Activated CD4-positive, alpha-beta T cell treated with anti-CD3 and anti-CD28 coated beads, Interleukin-2, amount 10 ng/mL, durations not matched to agents 24 days and 14 days (primary cell): Measurements from ENCODE around the gene CIDEB. TPM values are rescaled to one million over a fixed set of nuclear protein-coding genes. Genes with fewer than 3 reads are reported as not detected.

Source experiments
- DNase-seq: peaks from one replicate; pipeline ENCODE4 v3.0.0; 2022
- H3K27ac Mint-ChIP-seq: one replicate; pipeline ENCODE4 v1.8.0; 2022; ENCODE audit warnings: mild to moderate bottlenecking, mixed read lengths
- H3K27me3 Mint-ChIP-seq: one replicate; pipeline ENCODE4 v1.8.0; 2022; ENCODE audit warnings: mixed read lengths
- H3K36me3 Mint-ChIP-seq: one replicate; pipeline ENCODE4 v1.8.0; 2022; ENCODE audit warnings: low read depth, mild to moderate bottlenecking, mixed read lengths
- H3K4me1 Mint-ChIP-seq: one replicate; pipeline ENCODE4 v1.8.0; 2021; ENCODE audit warnings: mixed read lengths
- H3K4me3 Mint-ChIP-seq: one replicate; pipeline ENCODE4 v1.8.0; 2022; ENCODE audit warnings: mild to moderate bottlenecking, moderate library complexity, mixed read lengths
- H3K9me3 Mint-ChIP-seq: one replicate; pipeline ENCODE4 v1.8.0; 2021; ENCODE audit warnings: mixed read lengths
- intact Hi-C: fragments of 100-400 bp; cut with micrococcal nuclease; formaldehyde crosslinking; loops from one replicate; pipeline ENCODE4 v1.15.1; 2023
- total RNA-seq: library from RNA; stranded (reverse); gene quantifications from 2 replicates; pipeline ENCODE4 v1.2.3, GENCODE V29; 2022

Gene CIDEB
- total RNA-seq, 1 donor from 2014 or later = 22.2 TPM

DNA sequence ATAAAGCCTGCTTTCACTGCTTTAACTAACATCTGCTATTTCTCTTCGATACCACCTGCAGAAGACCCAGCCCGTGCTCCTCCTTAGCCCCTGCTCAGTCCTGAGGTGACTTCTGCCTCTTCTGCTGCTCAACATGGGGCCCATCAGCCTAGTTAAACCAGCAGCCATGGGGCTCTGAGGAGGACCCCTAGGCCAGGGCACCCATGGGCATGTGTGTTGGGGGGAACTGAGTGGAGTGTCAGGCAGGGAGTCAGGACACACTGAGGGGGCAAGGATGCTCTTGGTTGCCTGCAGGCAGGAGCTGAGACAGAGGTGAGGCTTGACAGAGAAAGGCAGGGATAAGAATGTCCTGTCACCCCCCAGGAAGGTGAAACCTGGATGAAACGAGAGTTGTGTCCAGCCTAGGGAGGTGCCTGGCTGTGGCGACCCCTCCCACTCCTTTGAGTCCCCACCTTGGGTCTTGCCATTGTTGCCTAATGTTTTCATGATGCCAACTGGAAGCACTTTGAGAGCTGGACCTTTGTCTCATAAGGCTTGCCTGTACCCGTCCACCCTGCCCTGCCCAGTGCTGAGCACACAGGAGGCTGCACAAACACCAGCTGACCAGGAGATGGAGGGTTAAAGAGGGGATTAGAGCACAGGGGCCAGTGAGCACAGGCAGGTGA is 23.8 kb downstream of the CIDEB start:
- DNase-seq = no peak
- intact Hi-C loops = no loop called here
- H3K27me3 Mint-ChIP-seq = peaks cover 16% of the 10 kb centered on the region
- peaks cover 2% of the 10 kb centered on the region for H3K36me3 Mint-ChIP-seq
- no peak overlapping the region for H3K27ac Mint-ChIP-seq
- no peaks in the 10 kb centered on the region for H3K9me3 Mint-ChIP-seq
- peaks cover 18% of the 10 kb centered on the region for H3K4me1 Mint-ChIP-seq
- H3K4me3 Mint-ChIP-seq = no peak overlapping the region

DNA sequence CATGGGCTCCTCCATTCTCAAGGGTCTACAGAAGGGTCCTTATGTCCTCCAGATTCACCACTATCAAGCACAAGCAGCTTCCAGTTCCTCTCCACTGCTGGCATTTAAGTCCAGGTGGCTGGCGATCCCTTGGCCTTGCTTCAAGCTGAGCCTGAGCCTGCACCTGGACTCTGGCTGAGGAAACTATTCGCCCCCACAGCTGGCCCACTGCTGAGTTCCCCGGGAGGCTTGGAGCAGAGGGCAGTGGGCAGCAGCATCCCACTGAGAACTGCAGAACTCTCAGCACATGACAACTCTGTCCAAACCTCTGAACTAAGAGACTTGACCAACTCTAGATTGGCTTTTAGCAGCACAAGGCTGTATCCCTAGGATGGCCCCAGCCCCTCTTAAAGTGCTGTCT is 25.0 kb downstream of the CIDEB start:
- intact Hi-C loops = no loop called here
- Mint-ChIP-seq H3K36me3 (peaks cover 2% of the 10 kb centered on the region), H3K27ac (no peak overlapping the region), H3K4me3 (no peak overlapping the region), H3K4me1 (peaks cover 24% of the 10 kb centered on the region), H3K9me3 (no peaks in the 10 kb centered on the region), H3K27me3 (peaks cover 13% of the 10 kb centered on the region)
- no peak for DNase-seq

DNA sequence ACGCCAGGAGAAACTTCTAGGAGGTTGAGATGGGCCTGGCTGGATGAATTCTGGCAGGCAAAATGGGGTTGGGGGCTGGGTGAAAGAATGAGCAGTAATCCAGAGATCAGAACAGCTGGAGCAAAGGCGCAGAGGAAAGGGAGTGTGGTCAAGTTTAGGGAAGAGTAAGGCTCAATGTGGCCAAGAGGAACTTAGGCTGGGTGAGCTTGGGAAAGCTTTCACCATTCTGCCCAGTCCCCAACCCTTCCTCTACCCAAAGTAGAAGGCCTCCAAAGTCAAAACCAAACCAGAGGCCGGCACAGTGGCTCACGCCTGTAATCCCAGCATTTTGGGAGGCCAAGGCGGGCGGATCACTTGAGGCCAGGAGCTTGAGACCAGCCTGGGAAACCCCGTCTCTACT is 26.1 kb downstream of the CIDEB start:
- Mint-ChIP-seq H3K36me3 (peaks cover 2% of the 10 kb centered on the region), H3K9me3 (no peaks in the 10 kb centered on the region), H3K27me3 (peaks cover 9% of the 10 kb centered on the region), H3K4me1 (peaks cover 24% of the 10 kb centered on the region), H3K4me3 (no peak overlapping the region), H3K27ac (no peak overlapping the region)
- intact Hi-C loops = no loop called here
- DNase-seq = no peak

DNA sequence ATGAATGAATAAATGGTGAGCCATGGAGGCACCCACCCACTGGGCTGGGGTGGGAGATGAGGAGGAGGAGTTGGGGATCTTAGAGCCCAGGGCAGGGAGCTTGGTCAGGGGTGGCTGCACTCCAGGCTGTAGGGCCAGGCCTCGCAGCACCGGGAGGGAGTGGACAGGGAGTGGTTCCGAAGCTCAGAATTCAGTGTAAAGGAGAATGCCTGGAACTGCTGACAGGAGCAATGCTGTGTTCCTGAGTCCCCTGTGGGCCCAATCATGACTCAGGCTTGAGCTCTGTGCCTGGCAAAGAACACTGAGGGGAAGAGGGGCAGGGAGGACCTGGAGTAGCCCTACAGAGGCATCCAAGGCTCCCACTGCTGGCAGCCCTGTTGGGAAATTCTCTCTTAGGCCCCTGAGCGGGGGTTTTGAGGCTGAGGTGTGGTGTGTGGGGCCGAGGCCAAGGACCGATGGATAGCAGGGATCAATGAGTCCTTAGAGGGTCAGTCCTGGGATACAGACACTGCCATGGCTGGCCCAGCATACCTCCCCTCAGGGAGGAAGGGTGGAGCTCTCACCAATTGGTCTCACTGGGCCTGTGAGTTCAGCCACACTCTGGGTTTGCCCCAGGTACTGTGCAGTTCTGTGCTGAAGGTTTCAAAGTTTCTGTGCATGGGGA is 26.8 kb downstream of the CIDEB start:
- DNase-seq = no peak
- intact Hi-C loops = no loop called here
- Mint-ChIP-seq H3K9me3 (no peaks in the 10 kb centered on the region), H3K4me3 (no peak overlapping the region), H3K27me3 (peaks cover 5% of the 10 kb centered on the region), H3K4me1 (peaks cover 24% of the 10 kb centered on the region), H3K36me3 (peaks cover 2% of the 10 kb centered on the region), H3K27ac (no peak overlapping the region)

DNA sequence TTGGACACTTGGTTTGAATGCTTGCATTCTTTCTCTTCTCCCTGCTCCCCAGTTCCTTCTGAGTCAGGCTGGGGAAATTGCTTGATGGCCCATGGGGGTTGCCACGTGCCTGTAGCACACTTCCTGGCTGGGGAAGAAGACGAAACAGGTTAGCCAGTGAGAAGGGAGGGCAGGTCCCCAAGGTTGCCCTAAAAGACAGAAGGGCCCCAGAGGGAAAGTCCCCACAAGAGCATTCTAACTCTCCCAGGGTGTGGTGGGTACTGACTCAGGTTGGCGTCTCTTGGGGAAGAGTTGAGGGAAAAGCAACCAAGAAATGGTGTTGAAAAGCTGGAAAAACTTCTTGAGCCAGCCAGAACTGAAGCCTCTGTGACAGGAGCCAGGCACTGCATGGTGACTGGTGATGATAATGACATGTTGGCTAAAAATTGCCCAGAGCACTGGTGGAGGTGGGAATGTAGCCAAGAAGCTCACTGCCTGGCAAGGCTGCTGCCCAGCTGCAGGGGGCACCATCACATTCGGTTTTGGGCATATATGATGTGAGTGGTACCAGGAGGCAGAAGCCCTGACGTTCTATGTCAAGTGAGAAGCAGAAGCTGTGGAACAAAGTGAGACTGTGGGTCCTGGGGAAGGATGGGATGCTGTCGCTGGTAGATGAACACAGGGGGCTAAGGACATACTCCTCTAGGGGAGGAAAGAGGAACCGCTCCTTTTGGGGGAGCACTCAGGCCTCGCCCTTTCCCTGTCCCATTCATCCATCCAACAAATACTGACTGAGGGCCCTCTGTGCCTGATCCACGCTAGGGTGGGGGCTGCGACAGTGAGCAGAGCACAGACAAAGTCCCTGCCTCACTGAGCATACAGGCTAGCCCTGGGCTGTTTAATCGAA is 28.2 kb downstream of the CIDEB start:
- intact Hi-C loops = no loop called here
- Mint-ChIP-seq H3K4me3 (peak overlapping the region; percentile 36), H3K36me3 (peaks cover 2% of the 10 kb centered on the region), H3K27ac (peak overlapping the region; percentile 73), H3K4me1 (peaks cover 26% of the 10 kb centered on the region), H3K27me3 (no peaks in the 10 kb centered on the region), H3K9me3 (no peaks in the 10 kb centered on the region)
- peak; percentile 77 for DNase-seq

DNA sequence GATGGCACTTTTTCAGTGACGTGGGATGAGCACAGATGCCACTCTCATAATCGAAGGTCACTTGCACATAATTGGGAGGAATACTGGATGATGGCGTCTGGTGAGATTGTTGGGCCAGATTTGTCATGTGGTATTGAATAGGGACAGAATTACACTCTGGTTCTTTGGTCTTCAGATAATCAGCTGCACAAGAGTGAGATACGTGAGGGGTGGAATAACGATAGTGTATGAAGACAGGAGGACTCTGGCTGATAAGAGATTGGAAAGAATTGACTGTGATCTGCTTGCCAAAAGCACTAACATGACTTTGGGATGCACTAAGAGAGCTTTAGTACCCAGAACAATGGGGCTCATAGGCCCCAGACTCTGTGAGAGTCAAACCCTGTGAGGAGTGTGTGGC is 29.4 kb downstream of the CIDEB start:
- Mint-ChIP-seq H3K4me1 (peaks cover 36% of the 10 kb centered on the region), H3K9me3 (no peaks in the 10 kb centered on the region), H3K36me3 (peaks cover 2% of the 10 kb centered on the region), H3K27ac (peak overlapping the region; percentile 73), H3K27me3 (no peaks in the 10 kb centered on the region), H3K4me3 (peak overlapping the region; percentile 29)
- no peak for DNase-seq
- intact Hi-C loops = no loop called here

DNA sequence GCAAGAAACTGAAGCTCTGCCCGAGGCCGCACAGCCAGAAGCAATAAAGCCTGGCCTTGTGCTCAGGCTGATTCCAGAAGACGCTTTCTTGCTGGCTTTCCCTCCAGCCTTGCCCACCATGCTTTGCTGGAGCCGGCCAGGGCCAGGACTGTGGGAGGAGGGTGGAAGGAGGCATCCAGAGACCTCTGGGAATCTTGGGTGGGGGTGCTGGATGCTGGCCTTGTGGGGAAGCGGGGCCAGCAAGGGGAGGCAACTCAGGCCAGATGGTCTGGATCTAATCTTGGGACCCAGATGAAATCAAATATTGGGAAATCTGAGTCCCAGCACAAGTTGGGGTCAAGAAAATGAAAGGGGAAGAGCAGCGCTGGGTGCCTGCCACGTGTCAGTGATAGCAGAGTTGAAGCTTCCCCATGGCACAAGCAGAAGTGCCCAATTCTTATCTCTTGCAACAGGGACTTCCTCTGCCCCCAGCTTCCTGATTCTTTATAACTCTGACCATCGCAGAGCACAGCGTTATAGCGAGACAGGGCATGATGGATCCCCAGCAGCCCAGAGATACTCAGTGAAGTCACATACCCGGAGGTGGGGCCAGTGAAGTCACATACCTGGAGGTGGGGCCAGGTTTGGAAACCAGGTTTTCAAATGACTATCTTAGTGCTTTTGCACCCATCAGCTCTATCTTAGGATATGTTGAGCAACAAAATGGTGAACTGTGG is 30.0 kb downstream of the CIDEB start:
- H3K27ac Mint-ChIP-seq = peak overlapping the region; percentile 31
- peaks cover 40% of the 10 kb centered on the region for H3K4me1 Mint-ChIP-seq
- DNase-seq = no peak
- intact Hi-C loops = no loop called here
- H3K9me3 Mint-ChIP-seq = no peaks in the 10 kb centered on the region
- H3K4me3 Mint-ChIP-seq = no peak overlapping the region
- H3K36me3 Mint-ChIP-seq = peaks cover 2% of the 10 kb centered on the region
- no peaks in the 10 kb centered on the region for H3K27me3 Mint-ChIP-seq

DNA sequence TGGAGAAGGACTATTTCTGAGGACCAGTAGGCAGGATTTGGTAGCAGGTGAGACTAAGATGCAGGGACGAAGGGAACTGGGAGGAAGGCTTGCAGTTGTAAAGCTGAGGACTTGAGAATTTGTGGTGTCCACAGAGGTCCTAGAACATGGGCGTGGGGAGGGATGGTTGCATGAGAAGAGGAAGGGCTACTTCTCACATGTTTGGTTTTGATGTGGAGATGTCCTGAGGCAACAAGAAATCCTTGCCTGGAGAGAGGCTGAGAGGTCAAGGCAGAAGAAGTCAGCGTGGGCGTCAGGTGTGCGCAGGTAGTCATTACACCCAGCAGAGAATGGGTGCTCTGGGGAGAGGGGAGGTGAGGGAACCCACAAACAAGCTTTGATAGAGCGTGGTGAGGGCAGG is 30.7 kb downstream of the CIDEB start:
- Mint-ChIP-seq H3K4me3 (no peak overlapping the region), H3K36me3 (peaks cover 2% of the 10 kb centered on the region), H3K27me3 (no peaks in the 10 kb centered on the region), H3K9me3 (no peaks in the 10 kb centered on the region), H3K4me1 (peaks cover 47% of the 10 kb centered on the region), H3K27ac (no peak overlapping the region)
- intact Hi-C loops = no loop called here
- DNase-seq = no peak

DNA sequence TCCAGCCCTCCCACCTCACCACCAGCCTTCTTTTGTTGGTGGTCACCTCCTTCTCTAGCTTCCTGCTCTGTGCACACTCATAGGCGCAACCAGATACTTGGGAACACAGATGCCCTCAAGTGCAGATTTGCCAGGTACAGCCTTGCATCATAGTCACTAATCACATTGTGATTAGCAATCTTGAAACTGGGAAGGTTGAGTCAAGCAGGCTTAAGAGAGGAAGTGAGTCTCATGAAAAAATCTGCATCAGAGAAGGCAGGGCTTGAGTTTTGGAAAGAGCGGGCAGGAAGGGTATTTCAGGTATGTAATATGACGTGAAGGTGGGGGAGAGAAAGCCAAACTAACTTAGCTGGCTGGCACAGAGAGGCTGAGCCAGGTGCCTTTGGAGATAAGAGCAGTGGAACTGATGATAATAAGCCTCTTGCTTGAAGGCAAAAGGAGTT is 33.7 kb downstream of the CIDEB start:
- intact Hi-C loops = loop anchor here (1.0 to 2.0 kb wide), 4 partner anchors 15 to 59 kb away; no protein-coding TSS in a partner anchor
- Mint-ChIP-seq H3K9me3 (no peaks in the 10 kb centered on the region), H3K36me3 (peaks cover 8% of the 10 kb centered on the region), H3K4me1 (peaks cover 54% of the 10 kb centered on the region), H3K27me3 (no peaks in the 10 kb centered on the region), H3K4me3 (peak overlapping the region; percentile 54), H3K27ac (peak overlapping the region; percentile 82)
- DNase-seq = peak; percentile 84

DNA sequence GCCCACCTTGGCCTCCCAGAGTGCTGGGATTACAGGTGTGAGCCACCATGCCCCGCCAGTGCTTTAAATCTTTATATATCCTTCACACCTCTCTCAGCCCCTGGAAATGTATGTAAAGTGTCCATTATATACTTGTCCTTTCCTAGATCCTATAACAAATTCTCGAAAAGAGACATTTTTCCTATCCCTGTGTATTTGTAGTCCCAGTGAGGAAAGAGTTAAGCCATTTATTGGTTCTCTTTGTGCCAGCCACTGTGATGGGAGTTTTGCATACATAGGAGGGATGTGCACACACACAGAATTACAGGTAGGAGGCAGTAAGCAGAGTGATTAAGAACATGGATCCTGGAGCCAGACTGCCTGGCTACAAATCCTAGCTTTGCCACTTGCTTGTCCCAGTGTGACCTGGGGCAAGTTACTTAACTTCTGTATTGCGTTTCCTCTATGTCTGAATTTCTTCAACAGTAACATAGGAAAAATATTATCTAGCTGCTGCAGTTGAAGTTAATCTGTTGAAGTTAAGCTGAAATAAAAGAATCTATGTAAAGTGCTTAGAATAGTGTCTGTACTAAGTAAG is 34.3 kb downstream of the CIDEB start:
- no peaks in the 10 kb centered on the region for H3K9me3 Mint-ChIP-seq
- H3K4me3 Mint-ChIP-seq = peak overlapping the region; percentile 54
- H3K36me3 Mint-ChIP-seq = peaks cover 9% of the 10 kb centered on the region
- H3K27ac Mint-ChIP-seq = peak overlapping the region; percentile 82
- H3K27me3 Mint-ChIP-seq = no peaks in the 10 kb centered on the region
- DNase-seq = no peak
- H3K4me1 Mint-ChIP-seq = peaks cover 48% of the 10 kb centered on the region
- intact Hi-C loops = no loop called here

DNA sequence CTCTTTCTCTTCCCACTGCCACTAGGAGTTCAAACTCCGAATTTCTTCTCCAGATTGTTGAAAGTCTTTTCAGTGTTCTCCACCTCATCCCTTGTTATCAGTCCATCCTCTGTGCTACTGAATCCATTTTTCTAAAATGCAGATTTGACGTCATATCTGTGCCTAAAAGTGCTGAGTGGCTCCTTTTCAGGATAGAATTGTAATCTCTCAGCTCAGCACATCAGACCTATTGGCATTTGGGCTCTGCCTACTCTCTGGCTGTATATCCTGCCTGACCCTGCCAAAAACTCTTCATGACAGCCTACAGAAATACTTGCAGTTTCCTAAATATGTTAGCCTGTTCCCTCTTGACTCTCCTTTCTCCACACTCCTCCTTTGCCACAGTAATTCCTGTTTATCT is 35.3 kb downstream of the CIDEB start:
- peaks cover 43% of the 10 kb centered on the region for H3K4me1 Mint-ChIP-seq
- intact Hi-C loops = no loop called here
- no peaks in the 10 kb centered on the region for H3K27me3 Mint-ChIP-seq

DNA sequence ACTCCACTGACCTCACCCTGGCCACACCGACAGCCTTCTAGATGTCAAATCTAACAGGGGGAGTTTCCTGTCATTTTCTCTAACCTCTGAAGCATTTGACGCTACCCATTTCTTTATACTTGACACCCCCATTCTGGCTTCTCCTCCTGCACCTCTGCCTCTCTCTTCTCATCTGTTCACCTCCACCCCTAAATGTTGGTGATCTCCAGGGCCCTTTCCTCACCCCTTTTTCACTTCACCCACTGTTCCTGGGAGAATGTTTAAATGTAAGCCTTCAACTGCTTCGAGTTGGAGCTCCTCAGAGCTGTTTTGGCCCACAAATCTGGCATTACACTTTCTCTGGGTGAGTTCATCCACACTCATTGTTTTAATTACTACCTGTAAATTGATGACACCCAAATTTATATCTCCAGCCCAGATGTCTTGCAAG is 35.9 kb downstream of the CIDEB start:
- Mint-ChIP-seq H3K4me3 (peak overlapping the region; percentile 93), H3K27ac (peak overlapping the region; percentile 92), H3K36me3 (peaks cover 18% of the 10 kb centered on the region), H3K27me3 (no peaks in the 10 kb centered on the region), H3K4me1 (peaks cover 42% of the 10 kb centered on the region), H3K9me3 (no peaks in the 10 kb centered on the region)
- no peak for DNase-seq
- intact Hi-C loops = loop anchor here (1.0 kb wide), 4 partner anchors 30 to 170 kb away; partner anchors contain the start of genes CHMP4A, GMPR2, NEDD8 and SDR39U1

More for the DNA sequence above, 35.3 kb downstream of the CIDEB start:
- H3K4me3 Mint-ChIP-seq = peak overlapping the region; percentile 93
- no peak for DNase-seq
- no peaks in the 10 kb centered on the region for H3K9me3 Mint-ChIP-seq
- H3K36me3 Mint-ChIP-seq = peaks cover 12% of the 10 kb centered on the region
- peak overlapping the region; percentile 82 for H3K27ac Mint-ChIP-seq
